ENCODE results near the gene FN3K.

DNA sequence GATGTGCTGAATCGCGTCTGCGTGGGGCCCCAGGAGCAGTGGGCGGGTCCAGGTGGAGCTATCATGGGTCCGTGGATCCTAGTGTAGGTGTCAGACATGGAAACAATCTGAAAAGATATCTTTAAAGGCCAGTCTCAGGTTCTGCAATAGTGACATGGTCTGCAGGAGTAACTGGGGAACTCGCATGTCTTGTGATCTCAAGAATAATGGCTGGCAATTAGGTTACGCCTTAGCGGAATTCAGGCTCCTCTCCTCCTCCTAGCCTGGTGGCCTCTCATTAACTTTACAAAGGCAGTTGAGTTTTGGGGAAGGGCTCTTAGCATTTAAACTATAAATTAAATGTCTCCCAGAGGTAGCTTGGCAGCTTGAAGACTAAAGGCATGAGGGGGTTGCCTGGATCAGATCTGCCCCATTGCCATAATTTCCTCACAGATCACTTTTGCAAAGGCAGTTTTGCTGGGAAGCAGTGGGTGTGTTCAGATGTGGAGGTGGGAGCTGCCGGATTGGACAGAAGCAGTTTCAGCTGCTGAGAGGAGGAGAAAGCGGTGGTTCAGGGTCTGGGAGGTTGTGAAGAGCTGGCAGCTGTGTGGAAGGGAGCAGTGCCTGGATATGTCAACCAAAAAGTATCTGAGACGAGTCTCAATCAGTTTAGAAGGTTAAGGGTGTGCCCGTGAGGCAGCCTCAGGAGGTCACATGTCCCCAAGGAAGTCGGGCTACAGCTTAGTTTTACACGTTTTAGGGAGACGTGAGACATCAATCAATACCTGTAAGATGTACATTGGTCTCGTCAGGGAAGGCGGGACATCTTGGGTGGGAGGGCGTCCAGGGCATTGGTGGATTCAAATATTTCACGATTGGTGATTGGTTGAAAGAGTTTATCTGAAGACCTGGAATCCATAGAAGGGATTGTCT is 19.1 kb downstream of the FN3K start:
- TF ChIP-seq, protein P1, sequence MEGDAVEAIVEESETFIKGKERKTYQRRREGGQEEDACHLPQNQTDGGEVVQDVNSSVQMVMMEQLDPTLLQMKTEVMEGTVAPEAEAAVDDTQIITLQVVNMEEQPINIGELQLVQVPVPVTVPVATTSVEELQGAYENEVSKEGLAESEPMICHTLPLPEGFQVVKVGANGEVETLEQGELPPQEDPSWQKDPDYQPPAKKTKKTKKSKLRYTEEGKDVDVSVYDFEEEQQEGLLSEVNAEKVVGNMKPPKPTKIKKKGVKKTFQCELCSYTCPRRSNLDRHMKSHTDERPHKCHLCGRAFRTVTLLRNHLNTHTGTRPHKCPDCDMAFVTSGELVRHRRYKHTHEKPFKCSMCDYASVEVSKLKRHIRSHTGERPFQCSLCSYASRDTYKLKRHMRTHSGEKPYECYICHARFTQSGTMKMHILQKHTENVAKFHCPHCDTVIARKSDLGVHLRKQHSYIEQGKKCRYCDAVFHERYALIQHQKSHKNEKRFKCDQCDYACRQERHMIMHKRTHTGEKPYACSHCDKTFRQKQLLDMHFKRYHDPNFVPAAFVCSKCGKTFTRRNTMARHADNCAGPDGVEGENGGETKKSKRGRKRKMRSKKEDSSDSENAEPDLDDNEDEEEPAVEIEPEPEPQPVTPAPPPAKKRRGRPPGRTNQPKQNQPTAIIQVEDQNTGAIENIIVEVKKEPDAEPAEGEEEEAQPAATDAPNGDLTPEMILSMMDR (conservative IDR thresholded peaks at IDR 0.05) = no peak
- TF ChIP-seq ZFX (IDR thresholded peaks at IDR 0.05) = no peak

All from C4-2B (cell line).